Measurements from ENCODE around the gene GALNT9. TPM values are rescaled to one million over a fixed set of nuclear protein-coding genes. Genes with fewer than 3 reads are reported as not detected.

GALNT9 gene
- total RNA-seq, 4 donors from 2014 or later: 0.13 TPM; not detected in 3

DNA sequence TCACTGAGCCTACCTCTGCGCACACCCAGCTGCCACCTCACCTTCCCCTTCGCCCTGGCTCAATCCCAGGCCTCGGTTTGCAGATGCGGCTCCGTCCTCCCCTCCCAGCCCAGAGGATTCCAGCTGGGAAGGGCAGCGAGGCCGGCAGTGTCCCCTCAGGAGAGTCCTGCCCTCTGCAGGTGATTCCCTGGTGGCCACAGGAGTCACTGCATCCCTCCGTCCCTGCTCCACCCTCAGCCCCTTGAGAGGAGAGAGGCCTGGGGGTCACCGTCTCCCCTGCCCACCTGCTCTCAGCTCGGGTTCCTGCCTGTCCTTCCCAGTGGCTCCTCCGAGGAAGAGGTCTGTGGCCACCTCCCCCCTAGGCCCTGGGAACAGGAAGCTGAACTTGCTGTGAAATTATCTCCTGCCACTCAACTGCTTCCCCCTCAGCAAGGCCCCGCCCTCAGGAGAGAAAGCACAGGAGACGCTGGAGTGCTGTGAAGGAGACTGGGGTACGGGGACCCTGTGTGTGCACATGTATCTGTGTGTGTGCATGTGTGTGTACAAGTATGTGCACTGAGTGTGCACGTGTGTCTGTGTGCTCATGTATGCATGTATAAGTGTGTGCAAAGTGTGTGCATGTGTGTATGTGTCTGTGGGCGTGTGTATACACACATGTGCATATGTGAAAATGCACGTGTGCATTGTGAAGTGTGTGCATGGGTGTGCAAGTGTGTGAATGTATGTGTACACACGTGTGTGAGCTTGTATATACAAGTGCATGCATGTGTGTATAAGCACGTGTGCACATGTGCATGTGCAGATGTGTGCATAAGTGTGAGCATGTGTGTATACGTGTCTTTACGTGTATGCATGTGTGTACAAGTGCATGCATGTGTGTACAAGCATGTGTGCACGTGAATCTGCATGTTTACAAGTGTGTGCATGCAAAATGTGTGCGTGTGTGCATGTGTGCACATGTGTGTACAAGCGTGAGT is 13.2 kb upstream of the GALNT9 start:
- 53 to 55% methylated on average over 24 of the region's 24 CpGs for WGBS, 2 donors
- H3K4me3 ChIP-seq (ENCODE audit: low read depth, poor library complexity, severe bottlenecking): no peak overlapping the region
- DNase-seq (ENCODE audit: low spot score in 2 of 2): no peak
- intact Hi-C loops (cut with DNase I; ENCODE audit: low total_unique reads): no loop called here
- no peak for TF ChIP-seq POLR2A (IDR thresholded peaks at IDR 0.05)
- TF ChIP-seq, protein P1, sequence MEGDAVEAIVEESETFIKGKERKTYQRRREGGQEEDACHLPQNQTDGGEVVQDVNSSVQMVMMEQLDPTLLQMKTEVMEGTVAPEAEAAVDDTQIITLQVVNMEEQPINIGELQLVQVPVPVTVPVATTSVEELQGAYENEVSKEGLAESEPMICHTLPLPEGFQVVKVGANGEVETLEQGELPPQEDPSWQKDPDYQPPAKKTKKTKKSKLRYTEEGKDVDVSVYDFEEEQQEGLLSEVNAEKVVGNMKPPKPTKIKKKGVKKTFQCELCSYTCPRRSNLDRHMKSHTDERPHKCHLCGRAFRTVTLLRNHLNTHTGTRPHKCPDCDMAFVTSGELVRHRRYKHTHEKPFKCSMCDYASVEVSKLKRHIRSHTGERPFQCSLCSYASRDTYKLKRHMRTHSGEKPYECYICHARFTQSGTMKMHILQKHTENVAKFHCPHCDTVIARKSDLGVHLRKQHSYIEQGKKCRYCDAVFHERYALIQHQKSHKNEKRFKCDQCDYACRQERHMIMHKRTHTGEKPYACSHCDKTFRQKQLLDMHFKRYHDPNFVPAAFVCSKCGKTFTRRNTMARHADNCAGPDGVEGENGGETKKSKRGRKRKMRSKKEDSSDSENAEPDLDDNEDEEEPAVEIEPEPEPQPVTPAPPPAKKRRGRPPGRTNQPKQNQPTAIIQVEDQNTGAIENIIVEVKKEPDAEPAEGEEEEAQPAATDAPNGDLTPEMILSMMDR (IDR thresholded peaks at IDR 0.05): no peak

DNA sequence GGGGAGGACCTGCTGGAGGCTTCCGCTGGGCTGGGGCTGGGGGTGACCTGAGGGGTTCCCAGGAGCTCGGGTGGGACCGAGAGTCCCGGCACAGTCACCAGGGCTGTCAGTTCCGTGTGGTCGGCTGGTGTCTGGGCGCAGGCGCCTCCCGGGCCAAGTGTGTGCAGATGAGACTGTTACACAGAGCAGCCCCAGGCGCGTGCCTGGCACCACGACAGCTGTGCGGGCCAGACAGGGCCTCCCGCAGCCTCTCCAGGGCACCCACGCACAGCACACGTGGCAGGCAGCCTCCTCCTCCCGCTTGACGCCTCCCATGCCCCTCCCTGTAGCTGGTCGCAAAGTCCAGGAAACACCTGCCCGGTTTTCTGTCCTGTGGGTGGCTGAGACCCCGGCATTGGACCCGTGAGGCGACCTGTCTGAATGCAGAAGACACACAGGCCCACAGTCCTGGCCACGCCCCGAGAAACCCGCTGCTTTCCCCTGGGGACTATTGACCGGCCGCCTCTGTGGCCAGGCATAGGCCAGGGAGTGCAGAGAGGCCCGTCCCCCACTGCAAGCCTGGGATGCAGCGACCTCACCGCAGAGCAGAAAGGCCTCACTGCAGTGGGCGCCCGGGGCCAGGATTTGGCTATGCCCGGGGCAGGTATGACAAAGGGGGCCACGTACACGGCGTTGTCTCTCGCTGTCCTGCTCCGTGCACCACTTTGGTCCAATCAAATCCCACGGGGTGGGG is 12.1 kb upstream of the GALNT9 start:
- no peak overlapping the region for H3K4me3 ChIP-seq (ENCODE audit: low read depth, poor library complexity, severe bottlenecking)
- intact Hi-C loops (cut with DNase I; ENCODE audit: low total_unique reads): no loop called here
- TF ChIP-seq POLR2A (IDR thresholded peaks at IDR 0.05): no peak
- 74 to 77% methylated on average over 36 to 39 of the region's 40 CpGs for WGBS, 2 donors
- no peak for DNase-seq (ENCODE audit: low spot score in 2 of 2)

DNA sequence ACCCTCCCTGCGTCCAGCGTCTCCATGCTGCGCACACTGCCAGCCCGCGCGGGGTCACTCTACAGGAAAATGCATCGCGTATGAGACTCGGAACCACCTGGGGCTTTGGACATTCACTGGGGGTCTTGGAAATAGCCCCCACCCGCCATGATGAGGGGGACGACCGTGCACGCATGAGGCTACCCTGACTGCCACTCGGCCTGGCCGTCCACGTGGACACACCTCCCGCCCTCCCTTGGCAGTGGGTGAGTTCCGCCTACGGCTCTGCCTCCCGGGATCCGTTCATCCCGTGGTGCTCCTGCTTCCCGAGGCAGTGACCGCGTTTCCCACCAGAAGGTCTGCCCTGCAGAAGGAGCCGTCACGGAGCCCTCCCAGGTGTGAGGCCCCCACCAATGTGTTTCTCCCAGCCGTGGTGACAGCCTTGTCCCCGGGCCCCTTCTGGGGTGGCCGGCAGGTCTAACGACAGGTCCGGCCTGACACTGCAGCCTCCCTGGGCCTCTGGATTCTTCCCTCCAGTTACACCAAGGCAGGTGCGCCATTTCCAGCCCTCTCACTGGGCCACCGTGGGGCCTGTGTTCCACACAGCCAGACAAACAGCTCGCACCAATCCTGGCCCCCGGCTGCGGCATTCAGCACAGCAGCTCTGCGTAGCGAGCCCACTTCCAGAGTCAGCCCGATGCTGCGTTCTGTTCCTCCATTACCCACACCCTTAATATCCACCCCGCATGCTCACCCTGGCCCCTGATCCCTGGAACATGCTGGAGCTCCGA is 11.1 kb upstream of the GALNT9 start:
- no peak for DNase-seq (ENCODE audit: low spot score in 2 of 2)
- WGBS, 2 donors: 86 to 90% methylated on average over 34 to 43 of the region's 43 CpGs
- TF ChIP-seq, protein P1 (IDR thresholded peaks at IDR 0.05): no peak
- no peak for TF ChIP-seq POLR2A (IDR thresholded peaks at IDR 0.05)
- H3K4me3 ChIP-seq (ENCODE audit: low read depth, poor library complexity, severe bottlenecking): no peak overlapping the region
- intact Hi-C loops (cut with DNase I; ENCODE audit: low total_unique reads): no loop called here

DNA sequence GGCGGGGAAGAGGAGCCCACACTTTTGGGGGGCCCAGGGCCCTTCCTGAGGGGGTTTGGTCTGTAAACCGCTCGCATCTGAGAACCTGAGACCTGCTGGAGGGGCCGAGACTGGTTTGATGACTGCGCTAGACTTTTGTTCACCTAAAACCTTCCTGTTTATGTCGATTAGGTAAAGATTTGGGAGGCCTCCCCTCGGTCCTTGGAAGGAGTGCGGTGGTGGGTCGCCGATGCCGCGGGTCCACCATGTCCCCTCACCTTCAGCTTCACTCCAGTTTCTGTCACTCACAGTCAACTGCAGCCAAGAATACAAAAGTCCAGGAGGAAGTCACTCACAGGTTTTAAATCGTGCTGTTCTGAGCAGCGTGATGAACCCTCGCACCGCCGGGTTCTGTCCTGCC is 10.5 kb upstream of the GALNT9 start:
- no peak for TF ChIP-seq POLR2A (IDR thresholded peaks at IDR 0.05)
- TF ChIP-seq, protein P1 (IDR thresholded peaks at IDR 0.05): no peak
- WGBS, 2 donors: 79 to 88% methylated on average over 17 of the region's 17 CpGs
- DNase-seq (ENCODE audit: low spot score in 2 of 2): no peak
- intact Hi-C loops (cut with DNase I; ENCODE audit: low total_unique reads): no loop called here
- H3K4me3 ChIP-seq (ENCODE audit: low read depth, poor library complexity, severe bottlenecking): no peak overlapping the region

DNA sequence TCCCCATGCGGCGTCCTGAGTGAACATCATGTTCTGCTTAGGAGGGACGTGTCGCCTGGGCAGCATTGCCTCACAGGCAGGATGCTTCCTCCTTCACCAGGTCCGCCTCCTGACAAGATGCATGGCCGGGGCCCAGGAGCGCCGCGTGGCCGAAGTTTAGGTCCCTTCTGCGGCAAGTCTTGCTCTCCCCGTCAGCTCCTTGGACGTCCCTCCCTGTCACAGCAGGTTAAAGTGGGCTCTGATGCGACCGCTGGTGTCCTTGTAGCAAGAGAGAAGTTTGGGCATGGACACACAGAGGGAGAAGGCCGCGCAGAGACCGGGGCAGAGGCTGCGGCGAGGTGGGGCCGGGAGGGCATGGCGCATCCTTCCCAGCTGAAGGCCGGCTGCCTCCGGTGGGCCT is 9.4 kb upstream of the GALNT9 start:
- 87 to 90% methylated on average over 14 to 24 of the region's 24 CpGs for WGBS, 2 donors
- TF ChIP-seq, protein P1 (IDR thresholded peaks at IDR 0.05): no peak
- no peak for TF ChIP-seq POLR2A (IDR thresholded peaks at IDR 0.05)
- no peak overlapping the region for H3K4me3 ChIP-seq (ENCODE audit: low read depth, poor library complexity, severe bottlenecking)
- intact Hi-C loops (cut with DNase I; ENCODE audit: low total_unique reads): no loop called here
- DNase-seq (ENCODE audit: low spot score in 2 of 2): no peak

All from lower leg skin (tissue), 4 donors.